NCI-H187 (cell line): ENCODE data around the gene GALNT12.

Experiments
- DNase-seq, 2 experiments: peaks; one replicate each; lab custom pipeline; 2025; lab: John Stamatoyannopoulos, UW

GALNT12 gene

GRCh38 chr9:98860871-98861293 is 53.4 kb downstream of the GALNT12 start:
- no peak for DNase-seq

DNA sequence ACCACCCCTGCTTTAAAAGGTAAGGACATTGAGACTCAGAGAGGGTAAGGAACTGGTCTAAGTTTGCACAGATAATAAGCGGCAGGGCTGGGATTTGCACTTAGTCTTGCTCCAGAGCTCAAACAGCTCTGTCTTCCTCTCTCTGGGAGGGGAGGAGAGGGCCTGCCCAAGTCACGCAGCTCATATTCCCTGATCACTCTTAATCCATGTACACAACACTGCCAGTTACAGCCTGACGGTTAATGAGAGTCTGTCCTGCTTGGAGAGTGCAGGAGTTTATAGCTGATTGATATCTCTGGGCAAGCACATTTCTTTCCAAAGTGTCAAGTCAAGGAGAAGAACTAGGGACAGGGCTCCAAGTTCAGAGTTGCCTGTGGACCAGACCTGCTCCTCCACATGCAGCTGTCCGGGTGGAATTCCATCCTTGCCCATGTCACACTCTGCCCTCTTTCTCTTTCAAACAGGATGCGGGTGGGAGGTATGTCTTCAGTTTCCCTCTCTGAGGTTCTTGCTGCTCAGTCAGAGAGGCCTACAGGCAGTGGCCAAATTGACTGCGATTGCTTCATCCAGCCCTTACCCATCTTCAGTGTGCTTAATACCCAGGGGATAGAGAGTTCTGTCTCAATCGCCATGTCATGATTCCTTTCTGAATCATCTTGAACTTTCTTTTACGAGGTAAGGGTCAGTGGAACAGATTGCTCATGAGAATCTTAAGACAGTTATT is 54.5 kb downstream of the GALNT12 start:
- no peak for DNase-seq

GRCh38 chr9:98862936-98863335 is 55.5 kb downstream of the GALNT12 start:
- no peak for DNase-seq

- DNase-seq = no peak
Measured at GRCh38 chr9:98864281-98865174, 57.1 kb downstream of the GALNT12 start.

DNA sequence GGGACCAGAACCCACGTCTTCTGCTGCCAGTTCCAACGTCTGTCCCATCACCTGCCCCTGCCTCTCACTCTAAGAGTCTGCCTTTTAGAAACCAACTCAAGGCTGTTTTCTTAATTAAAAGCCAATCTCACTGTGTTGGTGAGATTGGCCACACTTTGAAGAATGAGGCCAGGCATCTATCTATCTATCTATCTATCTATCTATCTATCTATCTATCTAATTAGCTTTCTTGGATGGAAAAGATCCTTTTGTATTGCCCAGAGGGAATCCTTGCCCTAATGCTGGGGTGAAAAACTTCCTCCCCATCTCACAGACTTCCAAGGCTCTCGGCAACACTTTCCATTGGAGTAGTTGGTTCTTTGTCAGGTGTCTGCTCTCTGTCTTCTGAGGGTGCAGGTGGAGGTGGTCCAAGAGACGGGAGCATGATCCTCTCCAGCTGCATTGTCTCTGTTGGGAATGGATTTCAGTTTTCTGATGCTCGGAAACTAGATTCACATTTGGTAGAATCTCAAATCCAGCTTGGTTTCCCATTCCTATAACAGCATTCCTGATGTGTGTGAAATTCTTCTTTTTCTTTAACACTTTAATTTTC is 57.9 kb downstream of the GALNT12 start:
- no peak for DNase-seq

- DNase-seq = no peak
Measured at GRCh38 chr9:98866435-98867102, 59.1 kb downstream of the GALNT12 start.

GRCh38 chr9:98867103-98867428 is 59.6 kb downstream of the GALNT12 start:
- no peak for DNase-seq

DNA sequence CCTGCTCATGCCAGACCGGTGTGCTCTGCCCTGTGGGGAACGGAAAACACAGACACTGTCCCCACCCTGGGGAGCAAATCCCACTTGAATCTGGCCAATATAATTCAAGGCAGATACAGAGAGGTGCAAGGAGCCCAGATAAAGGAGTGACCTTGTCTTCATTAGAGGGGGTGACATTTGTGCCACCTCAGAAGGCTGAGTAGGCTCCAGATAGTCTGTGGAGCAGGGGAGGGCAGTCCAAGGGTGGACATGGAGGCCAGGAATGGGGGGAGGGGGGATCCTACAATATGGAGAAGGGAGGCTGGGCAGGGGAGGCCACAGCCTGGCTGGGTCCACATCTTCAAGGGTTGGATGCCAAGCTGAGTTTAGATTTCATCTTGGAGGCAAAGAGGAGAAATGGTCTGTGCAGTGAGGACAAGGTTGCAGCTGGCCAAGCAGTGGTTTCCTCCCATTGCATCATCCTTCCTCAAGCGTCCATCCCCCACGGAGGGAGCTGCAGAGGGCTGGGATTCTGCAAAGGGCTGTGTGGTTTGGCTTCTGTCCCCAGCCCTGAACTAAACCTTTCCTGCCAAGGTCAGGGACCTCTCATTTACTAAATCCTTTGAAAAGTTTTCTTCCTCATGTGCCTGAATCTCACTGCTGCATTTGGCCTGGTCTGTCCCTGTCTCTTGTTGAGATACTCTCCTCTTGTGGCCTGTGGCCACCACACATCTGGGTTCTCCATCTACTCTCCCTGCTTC is 60.1 kb downstream of the GALNT12 start:
- no peak for DNase-seq

DNA sequence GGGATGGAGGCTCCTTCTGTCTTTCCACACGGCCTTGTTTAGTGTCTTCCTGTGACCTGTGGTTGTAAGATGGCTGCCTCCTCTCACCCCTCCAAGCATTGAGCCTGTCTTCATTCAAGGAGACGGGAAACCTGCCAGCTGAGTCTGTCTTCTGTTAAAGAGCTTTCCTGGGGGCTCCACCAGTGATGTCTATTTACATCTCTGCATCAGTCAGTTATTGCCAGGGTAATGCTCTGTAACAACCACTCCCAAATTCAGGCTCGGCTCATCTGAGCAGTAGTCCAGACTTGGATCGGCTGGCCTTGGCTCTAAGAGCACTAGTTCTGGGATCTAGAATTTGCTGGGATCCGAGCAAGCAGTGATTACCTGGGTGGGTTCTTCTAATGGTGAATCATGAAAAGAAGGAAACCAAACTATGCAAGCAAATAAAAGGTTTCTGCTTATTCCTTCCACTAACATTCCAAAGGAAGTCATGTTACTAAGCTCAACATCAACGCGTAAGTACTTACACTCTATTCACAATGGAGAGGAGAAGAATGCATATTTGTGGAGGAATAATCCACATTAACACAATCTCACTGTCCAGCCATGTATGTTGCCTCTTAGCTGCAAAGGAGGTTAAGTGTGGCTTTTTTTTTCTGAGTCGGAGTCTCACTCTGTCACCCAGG is 61.7 kb downstream of the GALNT12 start:
- DNase-seq = no peak

- DNase-seq = no peak
Measured at GRCh38 chr9:98869866-98870265, 62.4 kb downstream of the GALNT12 start.

- no peak for DNase-seq
Measured at GRCh38 chr9:98870782-98871557, 63.5 kb downstream of the GALNT12 start.

GRCh38 chr9:98871558-98872065 is 64.1 kb downstream of the GALNT12 start:
- no peak for DNase-seq

- no peak for DNase-seq
Measured at GRCh38 chr9:98873526-98873925, 66.1 kb downstream of the GALNT12 start.

DNA sequence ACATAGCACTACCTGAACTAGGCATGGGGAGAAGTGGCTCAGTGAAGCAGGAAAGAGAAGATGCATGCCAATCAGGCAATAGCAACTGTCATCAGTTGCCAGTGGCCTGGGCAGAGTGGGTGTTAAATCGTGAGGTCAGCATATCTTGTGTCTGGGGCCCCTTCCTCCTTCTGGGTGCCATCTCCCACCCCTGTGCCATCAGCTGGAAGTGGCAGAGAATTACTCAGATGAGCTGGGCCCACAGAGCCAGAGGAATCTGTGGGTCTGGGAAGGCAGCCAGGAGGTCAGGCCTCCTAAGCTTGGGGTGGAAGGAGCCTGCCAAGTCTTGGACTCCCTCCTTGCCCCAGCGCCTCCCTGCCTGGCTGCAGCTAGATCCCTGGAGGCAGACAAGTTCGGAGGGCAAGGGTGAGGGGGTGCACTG is 66.5 kb downstream of the GALNT12 start:
- no peak for DNase-seq

- DNase-seq = no peak
Measured at GRCh38 chr9:98874721-98875255, 67.3 kb downstream of the GALNT12 start.

- DNase-seq = no peak
Measured at GRCh38 chr9:98875536-98875935, 68.1 kb downstream of the GALNT12 start.

DNA sequence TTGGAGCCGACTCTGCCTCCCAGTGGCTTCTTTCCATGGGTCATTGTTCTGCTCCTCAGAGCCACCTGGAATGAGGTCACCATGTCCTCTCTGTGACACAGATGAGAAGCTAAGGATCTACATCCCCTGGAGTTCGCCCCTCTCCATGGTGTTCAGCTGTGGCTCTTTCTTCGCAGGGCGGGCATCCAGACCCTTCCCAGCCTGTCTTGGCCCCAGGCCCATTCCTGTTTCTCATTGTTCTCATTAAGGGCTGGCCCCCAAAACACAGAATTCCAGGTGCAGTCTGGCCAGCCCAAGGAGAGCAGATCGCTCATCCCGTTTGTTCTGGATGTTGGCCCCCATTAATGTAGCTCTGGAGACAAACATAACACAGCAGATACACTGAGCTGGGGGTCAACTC is 69.8 kb downstream of the GALNT12 start:
- DNase-seq = no peak

- DNase-seq = no peak
Measured at GRCh38 chr9:98879094-98879962, 71.9 kb downstream of the GALNT12 start.

- no peak for DNase-seq
Measured at GRCh38 chr9:98879963-98880310, 72.5 kb downstream of the GALNT12 start.
